ENCODE results near the gene CYP4F8.

The CYP4F8 gene

GRCh38 chr19:15629003-15629880 is 14.2 kb downstream of the CYP4F8 start:
- Mint-ChIP-seq H3K4me1 (ENCODE audit: low read depth) (no peaks in the 10 kb centered on the region), H3K27ac (no peak overlapping the region), H3K9me3 (no peaks in the 10 kb centered on the region), H3K36me3 (ENCODE audit: low read depth) (no peaks in the 10 kb centered on the region), H3K27me3 (ENCODE audit: low read depth) (no peaks in the 10 kb centered on the region), H3K4me3 (no peak overlapping the region)

- Mint-ChIP-seq H3K27ac (no peak overlapping the region), H3K36me3 (ENCODE audit: low read depth) (no peaks in the 10 kb centered on the region), H3K4me3 (no peak overlapping the region), H3K9me3 (no peaks in the 10 kb centered on the region), H3K27me3 (ENCODE audit: low read depth) (peaks cover 9% of the 10 kb centered on the region), H3K4me1 (ENCODE audit: low read depth) (no peaks in the 10 kb centered on the region)
Observed at GRCh38 chr19:15631817-15632216, 16.8 kb downstream of the CYP4F8 start.

GRCh38 chr19:15633082-15633835 is 18.2 kb downstream of the CYP4F8 start:
- H3K27ac Mint-ChIP-seq: no peak overlapping the region
- peaks cover 9% of the 10 kb centered on the region for H3K27me3 Mint-ChIP-seq (ENCODE audit: low read depth)
- no peaks in the 10 kb centered on the region for H3K4me1 Mint-ChIP-seq (ENCODE audit: low read depth)
- H3K4me3 Mint-ChIP-seq: no peak overlapping the region
- no peaks in the 10 kb centered on the region for H3K9me3 Mint-ChIP-seq
- H3K36me3 Mint-ChIP-seq (ENCODE audit: low read depth): no peaks in the 10 kb centered on the region

- no peak overlapping the region for H3K27ac Mint-ChIP-seq
- H3K36me3 Mint-ChIP-seq (ENCODE audit: low read depth): no peaks in the 10 kb centered on the region
- H3K9me3 Mint-ChIP-seq: no peaks in the 10 kb centered on the region
- H3K4me3 Mint-ChIP-seq: no peak overlapping the region
- no peaks in the 10 kb centered on the region for H3K4me1 Mint-ChIP-seq (ENCODE audit: low read depth)
- peaks cover 9% of the 10 kb centered on the region for H3K27me3 Mint-ChIP-seq (ENCODE audit: low read depth)
Observed at GRCh38 chr19:15634105-15634504, 19.1 kb downstream of the CYP4F8 start.

GRCh38 chr19:15635016-15635805 is 20.2 kb downstream of the CYP4F8 start:
- H3K4me3 Mint-ChIP-seq: no peak overlapping the region
- no peaks in the 10 kb centered on the region for H3K9me3 Mint-ChIP-seq
- H3K27me3 Mint-ChIP-seq (ENCODE audit: low read depth): peaks cover 9% of the 10 kb centered on the region
- no peaks in the 10 kb centered on the region for H3K36me3 Mint-ChIP-seq (ENCODE audit: low read depth)
- H3K4me1 Mint-ChIP-seq (ENCODE audit: low read depth): no peaks in the 10 kb centered on the region
- H3K27ac Mint-ChIP-seq: no peak overlapping the region

GRCh38 chr19:15636026-15636425 is 21.0 kb downstream of the CYP4F8 start:
- Mint-ChIP-seq H3K36me3 (ENCODE audit: low read depth) (no peaks in the 10 kb centered on the region), H3K4me3 (no peak overlapping the region), H3K4me1 (ENCODE audit: low read depth) (no peaks in the 10 kb centered on the region), H3K27me3 (ENCODE audit: low read depth) (peaks cover 9% of the 10 kb centered on the region), H3K27ac (no peak overlapping the region), H3K9me3 (no peaks in the 10 kb centered on the region)

GRCh38 chr19:15639596-15639995 is 24.6 kb downstream of the CYP4F8 start:
- no peak overlapping the region for H3K27ac Mint-ChIP-seq
- H3K36me3 Mint-ChIP-seq (ENCODE audit: low read depth): no peaks in the 10 kb centered on the region
- no peak overlapping the region for H3K4me3 Mint-ChIP-seq
- no peaks in the 10 kb centered on the region for H3K9me3 Mint-ChIP-seq
- H3K27me3 Mint-ChIP-seq (ENCODE audit: low read depth): peaks cover 7% of the 10 kb centered on the region
- H3K4me1 Mint-ChIP-seq (ENCODE audit: low read depth): peaks cover 2% of the 10 kb centered on the region

GRCh38 chr19:15640294-15640903 is 25.4 kb downstream of the CYP4F8 start, which contains the start of gene CYP4F3:
Gene CYP4F3 (plus strand): TSS chr19:15640897. CDS start chr19:15641416, 519 bp downstream.
- Mint-ChIP-seq H3K9me3 (no peaks in the 10 kb centered on the region), H3K27me3 (ENCODE audit: low read depth) (peaks cover under 1% of the 10 kb centered on the region), H3K4me3 (no peak within 1 kb of the TSS), H3K27ac (no peak within 1 kb of the TSS), H3K4me1 (ENCODE audit: low read depth) (peaks cover 2% of the 10 kb centered on the region), H3K36me3 (ENCODE audit: low read depth) (no peaks in the 10 kb centered on the region)

- no peaks in the 10 kb centered on the region for H3K27me3 Mint-ChIP-seq (ENCODE audit: low read depth)
- H3K4me1 Mint-ChIP-seq (ENCODE audit: low read depth): peaks cover 2% of the 10 kb centered on the region
- no peaks in the 10 kb centered on the region for H3K36me3 Mint-ChIP-seq (ENCODE audit: low read depth)
- H3K9me3 Mint-ChIP-seq: no peaks in the 10 kb centered on the region
- no peak overlapping the region for H3K4me3 Mint-ChIP-seq
- no peak overlapping the region for H3K27ac Mint-ChIP-seq
Observed at GRCh38 chr19:15640904-15641597, 26.0 kb downstream of the CYP4F8 start.

- no peak overlapping the region for H3K27ac Mint-ChIP-seq
- peaks cover 2% of the 10 kb centered on the region for H3K4me1 Mint-ChIP-seq (ENCODE audit: low read depth)
- no peak overlapping the region for H3K4me3 Mint-ChIP-seq
- no peaks in the 10 kb centered on the region for H3K36me3 Mint-ChIP-seq (ENCODE audit: low read depth)
- no peaks in the 10 kb centered on the region for H3K27me3 Mint-ChIP-seq (ENCODE audit: low read depth)
- no peaks in the 10 kb centered on the region for H3K9me3 Mint-ChIP-seq
Observed at GRCh38 chr19:15641901-15642491, 27.0 kb downstream of the CYP4F8 start.

GRCh38 chr19:15642807-15643206 is 27.8 kb downstream of the CYP4F8 start:
- Mint-ChIP-seq H3K4me3 (no peak overlapping the region), H3K36me3 (ENCODE audit: low read depth) (no peaks in the 10 kb centered on the region), H3K27me3 (ENCODE audit: low read depth) (no peaks in the 10 kb centered on the region), H3K4me1 (ENCODE audit: low read depth) (peaks cover 2% of the 10 kb centered on the region), H3K27ac (no peak overlapping the region), H3K9me3 (no peaks in the 10 kb centered on the region)

- H3K9me3 Mint-ChIP-seq: no peaks in the 10 kb centered on the region
- H3K4me1 Mint-ChIP-seq (ENCODE audit: low read depth): peaks cover 2% of the 10 kb centered on the region
- H3K27ac Mint-ChIP-seq: no peak overlapping the region
- H3K36me3 Mint-ChIP-seq (ENCODE audit: low read depth): no peaks in the 10 kb centered on the region
- no peak overlapping the region for H3K4me3 Mint-ChIP-seq
- H3K27me3 Mint-ChIP-seq (ENCODE audit: low read depth): no peaks in the 10 kb centered on the region
Observed at GRCh38 chr19:15643387-15643786, 28.4 kb downstream of the CYP4F8 start.

GRCh38 chr19:15644066-15644741 is 29.2 kb downstream of the CYP4F8 start:
- Mint-ChIP-seq H3K9me3 (no peaks in the 10 kb centered on the region), H3K36me3 (ENCODE audit: low read depth) (no peaks in the 10 kb centered on the region), H3K27me3 (ENCODE audit: low read depth) (no peaks in the 10 kb centered on the region), H3K4me3 (no peak overlapping the region), H3K27ac (no peak overlapping the region), H3K4me1 (ENCODE audit: low read depth) (peaks cover 2% of the 10 kb centered on the region)
